ENCODE data around the gene SLC17A8.

DNA sequence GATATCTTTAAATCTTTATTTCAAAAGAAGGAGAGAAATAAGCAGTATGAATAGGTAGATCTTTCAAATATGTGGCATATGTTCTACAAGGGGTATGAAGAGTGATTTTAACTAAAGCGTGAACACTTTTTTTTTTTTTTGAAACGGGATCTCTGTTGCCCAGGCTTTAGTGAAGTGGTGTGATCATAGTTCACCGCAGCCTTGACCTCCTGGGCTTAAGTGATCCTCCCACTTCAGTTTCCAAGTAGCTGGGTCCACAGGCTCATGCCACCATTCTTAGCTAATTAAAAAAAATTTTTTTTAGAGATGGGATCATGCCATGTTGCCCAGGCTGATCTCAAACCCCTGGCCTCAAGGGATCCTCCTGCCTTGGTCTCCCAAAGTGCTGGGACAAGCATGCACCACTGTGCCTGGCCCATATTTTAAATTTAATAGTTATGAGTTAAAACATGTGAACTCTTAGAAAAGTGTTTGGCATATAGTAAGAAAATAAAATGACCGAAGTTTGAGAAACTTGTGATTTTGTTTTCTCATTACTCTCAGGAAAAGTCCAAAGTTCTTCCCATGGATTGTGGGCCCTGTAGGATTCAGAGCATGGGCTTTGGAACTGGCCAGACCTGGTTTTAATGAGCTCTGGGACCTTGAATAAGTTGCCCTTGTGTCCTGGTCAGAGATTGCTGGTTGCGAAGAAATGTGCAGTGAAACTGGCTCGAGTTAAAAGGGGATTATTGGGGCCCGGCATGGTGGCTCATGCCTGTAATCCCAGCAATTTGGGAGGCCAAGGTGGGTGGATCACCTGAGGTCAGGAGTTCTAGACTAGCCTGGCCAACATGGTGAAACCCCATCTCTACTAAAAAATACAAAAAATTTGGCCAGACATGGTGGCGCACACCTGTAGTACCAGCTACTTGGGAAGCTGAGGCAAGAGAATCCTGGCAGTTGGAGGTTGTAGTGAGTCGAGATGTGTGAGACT, 27.0 kb downstream of the SLC17A8 start:
- TF ChIP-seq, protein P1, sequence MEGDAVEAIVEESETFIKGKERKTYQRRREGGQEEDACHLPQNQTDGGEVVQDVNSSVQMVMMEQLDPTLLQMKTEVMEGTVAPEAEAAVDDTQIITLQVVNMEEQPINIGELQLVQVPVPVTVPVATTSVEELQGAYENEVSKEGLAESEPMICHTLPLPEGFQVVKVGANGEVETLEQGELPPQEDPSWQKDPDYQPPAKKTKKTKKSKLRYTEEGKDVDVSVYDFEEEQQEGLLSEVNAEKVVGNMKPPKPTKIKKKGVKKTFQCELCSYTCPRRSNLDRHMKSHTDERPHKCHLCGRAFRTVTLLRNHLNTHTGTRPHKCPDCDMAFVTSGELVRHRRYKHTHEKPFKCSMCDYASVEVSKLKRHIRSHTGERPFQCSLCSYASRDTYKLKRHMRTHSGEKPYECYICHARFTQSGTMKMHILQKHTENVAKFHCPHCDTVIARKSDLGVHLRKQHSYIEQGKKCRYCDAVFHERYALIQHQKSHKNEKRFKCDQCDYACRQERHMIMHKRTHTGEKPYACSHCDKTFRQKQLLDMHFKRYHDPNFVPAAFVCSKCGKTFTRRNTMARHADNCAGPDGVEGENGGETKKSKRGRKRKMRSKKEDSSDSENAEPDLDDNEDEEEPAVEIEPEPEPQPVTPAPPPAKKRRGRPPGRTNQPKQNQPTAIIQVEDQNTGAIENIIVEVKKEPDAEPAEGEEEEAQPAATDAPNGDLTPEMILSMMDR (IDR thresholded peaks at IDR 0.05; ENCODE audit: low read depth, low read length, missing input control), result no peak
- TF ChIP-seq, protein P2, sequence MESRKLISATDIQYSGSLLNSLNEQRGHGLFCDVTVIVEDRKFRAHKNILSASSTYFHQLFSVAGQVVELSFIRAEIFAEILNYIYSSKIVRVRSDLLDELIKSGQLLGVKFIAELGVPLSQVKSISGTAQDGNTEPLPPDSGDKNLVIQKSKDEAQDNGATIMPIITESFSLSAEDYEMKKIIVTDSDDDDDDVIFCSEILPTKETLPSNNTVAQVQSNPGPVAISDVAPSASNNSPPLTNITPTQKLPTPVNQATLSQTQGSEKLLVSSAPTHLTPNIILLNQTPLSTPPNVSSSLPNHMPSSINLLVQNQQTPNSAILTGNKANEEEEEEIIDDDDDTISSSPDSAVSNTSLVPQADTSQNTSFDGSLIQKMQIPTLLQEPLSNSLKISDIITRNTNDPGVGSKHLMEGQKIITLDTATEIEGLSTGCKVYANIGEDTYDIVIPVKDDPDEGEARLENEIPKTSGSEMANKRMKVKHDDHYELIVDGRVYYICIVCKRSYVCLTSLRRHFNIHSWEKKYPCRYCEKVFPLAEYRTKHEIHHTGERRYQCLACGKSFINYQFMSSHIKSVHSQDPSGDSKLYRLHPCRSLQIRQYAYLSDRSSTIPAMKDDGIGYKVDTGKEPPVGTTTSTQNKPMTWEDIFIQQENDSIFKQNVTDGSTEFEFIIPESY (IDR thresholded peaks at IDR 0.05), result no peak
- TF ChIP-seq RAD21 (IDR thresholded peaks at IDR 0.05) (no peak), JUND (IDR thresholded peaks at IDR 0.05) (no peak), RXRA (IDR thresholded peaks at IDR 0.05) (no peak)
- TF ChIP-seq, protein P3, sequence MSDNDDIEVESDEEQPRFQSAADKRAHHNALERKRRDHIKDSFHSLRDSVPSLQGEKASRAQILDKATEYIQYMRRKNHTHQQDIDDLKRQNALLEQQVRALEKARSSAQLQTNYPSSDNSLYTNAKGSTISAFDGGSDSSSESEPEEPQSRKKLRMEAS (IDR thresholded peaks at IDR 0.05), result no peak

Measured in liver (tissue), 3 donors.